HCT116 (cell line): ENCODE measurements around the gene PPM1B. TPM values are rescaled to one million over a fixed set of nuclear protein-coding genes. Genes with fewer than 3 reads are reported as not detected.

ENCODE experiments used
- ATAC-seq: fragments of 200-7000 bp; cut with Tn5 transposase; 2 replicates; pipeline ENCODE4 v1.9.1; 2020; ENCODE audit warnings: mild to moderate bottlenecking, moderate library complexity
- BruUV-seq: library from RNA; stranded (reverse); fragments of 400-500 nt; replicated peaks from 2 replicates; lab custom pipeline; 2021; lab: Mats Ljungman, UMichigan
- CTCF ChIA-PET: fragments of 300-600 bp; sonication (Branson Sonifier 250); formaldehyde crosslinking; loops from one replicate; lab custom pipeline; 2021; ENCODE audit warnings: antibody characterized with exemption; lab: Charles Lee
- POLR2A ChIA-PET: fragments of 300-600, 350-600 bp; sonication (Branson Sonifier 250); formaldehyde crosslinking; loops from one replicate; lab custom pipeline; 2021; ENCODE audit warnings: antibody characterized with exemption; lab: Charles Lee
- RAD21 ChIA-PET, 2 experiments: fragments of 300-600 bp; sonication (Branson Sonifier 250); formaldehyde crosslinking; loops; one replicate each; lab custom pipeline; 2023; ENCODE audit warnings: low total read pairs in 2 of 2; ENCODE audit not compliant: uncharacterized antibody in 2 of 2, unreplicated experiment in 2 of 2, low non-redundant PET in 1 of 2; lab: Charles Lee
- DNase-seq: peaks from one replicate; pipeline ENCODE4 v3.0.0-alpha.2; 2010; ENCODE audit warnings: low read depth, low spot score
- H2AFZ ChIP-seq: fragments of 200-600 bp; shearing (Covaris generic), sonication (generic); 2 replicates; pipeline ENCODE4 v1.6.1; 2017; ENCODE audit warnings: low read depth, mixed run types, mixed read lengths, antibody characterized with exemption, low read length; ENCODE audit not compliant: poor library complexity, severe bottlenecking
- H3K27ac ChIP-seq: 2 replicates; pipeline ENCODE4 v1.5.1; 2012; ENCODE audit warnings: low read depth, low read length
- H3K27me3 ChIP-seq: fragments of 200-600 bp; sonication (generic); 2 replicates; pipeline ENCODE4 v1.6.1; 2016; ENCODE audit warnings: mixed run types, low read length, mixed read lengths; ENCODE audit not compliant: insufficient read depth
- H3K36me3 ChIP-seq, 2 experiments: fragments of 200-500 bp in 1 of 2; fragments of 200-600 bp in 1 of 2; sonication (Bioruptor generic) in 1 of 2; sonication (generic) in 1 of 2; 2 replicates each; pipeline versions ENCODE4 v1.5.1 to v1.6.1; 2014 to 2016; ENCODE audit warnings: low read length in 2 of 2, inconsistent platforms in 1 of 2, mixed read lengths in 1 of 2, mixed run types in 1 of 2; ENCODE audit not compliant: insufficient read depth in 2 of 2, control insufficient read depth in 1 of 2
- H3K4me1 ChIP-seq, 2 experiments: fragments of 200-600 bp in 1 of 2; sonication (generic) in 1 of 2; 2 replicates each; pipeline versions ENCODE4 v1.5.1 to v1.6.1; 2012 to 2017; ENCODE audit warnings: low read length in 2 of 2, inconsistent platforms in 1 of 2, mild to moderate bottlenecking in 1 of 2, mixed read lengths in 1 of 2, mixed run types in 1 of 2, moderate library complexity in 1 of 2; ENCODE audit not compliant: insufficient read depth in 2 of 2, control insufficient read depth in 1 of 2
- H3K4me2 ChIP-seq: fragments of 200-600 bp; sonication (generic); 2 replicates; pipeline ENCODE4 v1.6.1; 2017; ENCODE audit warnings: mixed run types, low read length, mixed read lengths
- H3K4me3 ChIP-seq, 2 experiments: fragments of 200-600 bp in 1 of 2; sonication (generic) in 1 of 2; replicated peaks in 1 of 2; 2 replicates each; pipeline ENCODE4 v1.5.1; 2011 to 2016; ENCODE audit warnings: low read length in 2 of 2, control low read depth in 1 of 2, low read depth in 1 of 2, mild to moderate bottlenecking in 1 of 2, mixed read lengths in 1 of 2, mixed run types in 1 of 2
- H3K79me2 ChIP-seq: fragments of 200-600 bp; sonication (generic); 2 replicates; pipeline ENCODE4 v1.6.1; 2017; ENCODE audit warnings: mild to moderate bottlenecking, mixed run types, low read length, moderate library complexity, mixed read lengths; ENCODE audit not compliant: insufficient read depth
- H3K9ac ChIP-seq: fragments of 200-600 bp; sonication (generic); 2 replicates; pipeline ENCODE4 v1.6.1; 2016; ENCODE audit warnings: low read length, mixed read lengths
- H3K9me2 ChIP-seq: fragments of 200-600 bp; sonication (generic), shearing (Covaris generic); 2 replicates; pipeline ENCODE4 v1.6.1; 2017; ENCODE audit warnings: mixed run types, mild to moderate bottlenecking, moderate library complexity; ENCODE audit not compliant: insufficient read depth
- H3K9me3 ChIP-seq, 2 experiments: fragments of 200-500 bp in 1 of 2; fragments of 200-600 bp in 1 of 2; sonication (Bioruptor generic) in 1 of 2; sonication (generic) in 1 of 2; 2 replicates each; pipeline ENCODE4 v1.6.1; 2014 to 2017; ENCODE audit warnings: low read length in 2 of 2, mixed read lengths in 2 of 2, inconsistent platforms in 1 of 2, low read depth in 1 of 2, mild to moderate bottlenecking in 1 of 2, mixed run types in 1 of 2, moderate library complexity in 1 of 2; ENCODE audit not compliant: control insufficient read depth in 1 of 2, insufficient read depth in 1 of 2
- H4K20me1 ChIP-seq: fragments of 200-600 bp; sonication (generic), shearing (Covaris generic); 2 replicates; pipeline ENCODE4 v1.6.1; 2017; ENCODE audit warnings: mixed run types, mild to moderate bottlenecking, moderate library complexity; ENCODE audit not compliant: insufficient read depth
- CBX3 ChIP-seq: IDR thresholded peaks from 2 replicates; pipeline ENCODE4 v1.6.1; 2012; ENCODE audit warnings: low read depth
- CEBPB ChIP-seq: IDR thresholded peaks from 2 replicates; pipeline ENCODE4 v1.6.1; 2012; ENCODE audit warnings: low read depth
- EGR1 ChIP-seq: IDR thresholded peaks from 2 replicates; pipeline ENCODE4 v1.6.1; 2012; ENCODE audit warnings: low read depth
- ELF1 ChIP-seq: IDR thresholded peaks from 2 replicates; pipeline ENCODE4 v1.6.1; 2012; ENCODE audit warnings: low read depth, borderline replicate concordance
- EZH2phosphoT487 ChIP-seq: fragments of 200-600 bp; IDR thresholded peaks from 2 replicates; pipeline ENCODE4 v1.6.1; 2018; ENCODE audit warnings: antibody characterized with exemption, borderline replicate concordance
- FOSL1 ChIP-seq: IDR thresholded peaks from 2 replicates; pipeline ENCODE4 v1.6.1; 2012; ENCODE audit warnings: low read depth
- JUND ChIP-seq: IDR thresholded peaks from 2 replicates; pipeline ENCODE4 v1.6.1; 2012
- POLR2A ChIP-seq: IDR thresholded peaks from 2 replicates; pipeline ENCODE4 v1.7.0; 2011; ENCODE audit warnings: borderline replicate concordance; ENCODE audit not compliant: insufficient read depth, insufficient read length; ENCODE audit errors: extremely low read depth
- RAD21 ChIP-seq: IDR thresholded peaks from 2 replicates; pipeline ENCODE4 v1.6.1; 2012; ENCODE audit warnings: low read depth, mild to moderate bottlenecking
- SP1 ChIP-seq: IDR thresholded peaks from 2 replicates; pipeline ENCODE4 v1.6.1; 2012; ENCODE audit warnings: low read depth
- SRF ChIP-seq: IDR thresholded peaks from 2 replicates; pipeline ENCODE4 v1.6.1; 2012; ENCODE audit warnings: low read depth
- YY1 ChIP-seq: IDR thresholded peaks from 2 replicates; pipeline ENCODE4 v1.6.1; 2011; ENCODE audit warnings: low read length, low read depth, moderate library complexity, mild to moderate bottlenecking; ENCODE audit not compliant: insufficient replicate concordance; ENCODE audit errors: extremely low read depth
- ZFX ChIP-seq: fragments of 450-650 bp; IDR thresholded peaks from 2 replicates; pipeline ENCODE4 v1.6.1; 2017
- intact Hi-C: fragments of 100-400 bp; cut with micrococcal nuclease; formaldehyde crosslinking; loops from 2 replicates; pipeline ENCODE4 v1.10.0; 2022
- total RNA-seq: library from RNA; stranded (reverse); gene quantifications from one replicate; pipeline ENCODE4 v1.2.1, GENCODE V29; 2021; ENCODE audit not compliant: unreplicated experiment
- TF ChIP-seq, protein P1 (sequence below): IDR thresholded peaks from 2 replicates; pipeline ENCODE4 v1.6.1; 2012
- TF ChIP-seq, protein P2 (sequence below): IDR thresholded peaks from 2 replicates; pipeline ENCODE4 v1.6.1; 2012; ENCODE audit warnings: low read depth
- TF ChIP-seq, protein P3 (sequence below): IDR thresholded peaks from 2 replicates; pipeline ENCODE4 v1.6.1; 2012
- TF ChIP-seq, protein P4 (sequence below): IDR thresholded peaks from 2 replicates; pipeline ENCODE4 v1.6.1; 2011; ENCODE audit warnings: mild to moderate bottlenecking, low read length, moderate library complexity; ENCODE audit not compliant: insufficient replicate concordance; ENCODE audit errors: extremely low read depth
- TF ChIP-seq, protein P5 (sequence below), 3 experiments: fragments of 200-600 bp in 1 of 3; sonication (generic) in 1 of 3; IDR thresholded peaks in 2 of 3; conservative IDR thresholded peaks in 1 of 3; 2 replicates each; pipeline ENCODE4 v1.5.1; 2012 to 2017; ENCODE audit warnings: low read depth in 2 of 3, low read length in 2 of 3, antibody characterized with exemption in 1 of 3, borderline replicate concordance in 1 of 3, control low read depth in 1 of 3, mild to moderate bottlenecking in 1 of 3, mixed read lengths in 1 of 3, mixed run types in 1 of 3, moderate library complexity in 1 of 3; ENCODE audit not compliant: insufficient read depth in 1 of 3

The PPM1B gene
- total RNA-seq, 1 experiment from 2014 or later = 36.9 TPM

DNA sequence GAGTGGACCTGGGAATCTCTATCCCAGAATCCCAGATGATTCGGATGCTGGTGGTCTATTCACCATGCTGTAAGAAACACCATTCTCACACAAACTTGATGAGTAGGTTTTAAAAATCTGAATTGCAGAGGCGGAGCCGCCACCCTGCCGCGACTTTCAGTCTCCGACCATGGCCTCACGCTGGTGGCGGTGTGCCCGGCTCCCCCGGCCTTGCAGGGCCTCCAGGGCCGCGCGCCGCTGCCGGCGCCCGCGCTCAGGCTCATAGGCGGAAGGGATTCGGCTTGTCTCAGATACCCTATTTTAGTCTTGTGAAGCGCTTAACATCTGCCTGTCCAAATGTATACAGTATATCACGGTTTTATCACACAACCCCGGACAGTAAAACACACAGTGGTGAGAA lies 2.6 kb upstream of the PPM1B start:
- no TSS peak for BruUV-seq
- intact Hi-C loops = no loop called here

More for the DNA sequence above, 2.6 kb upstream of the PPM1B start:
- H3K9me2 ChIP-seq = no peaks in the 10 kb centered on the region
- ATAC-seq = no peak
- DNase-seq = no peak
- no peak overlapping the region for H3K4me2 ChIP-seq
- peaks cover 19% of the 10 kb centered on the region for H3K79me2 ChIP-seq
- RAD21 ChIA-PET = no interaction called here
- TF ChIP-seq ZFX (no peak), EZH2phosphoT487 (no peak), CEBPB (no peak), SRF (no peak), RAD21 (no peak), YY1 (no peak), EGR1 (no peak), JUND (no peak), FOSL1 (no peak), CBX3 (no peak), ELF1 (no peak), POLR2A (no peak), SP1 (no peak)
- TF ChIP-seq, protein P1, sequence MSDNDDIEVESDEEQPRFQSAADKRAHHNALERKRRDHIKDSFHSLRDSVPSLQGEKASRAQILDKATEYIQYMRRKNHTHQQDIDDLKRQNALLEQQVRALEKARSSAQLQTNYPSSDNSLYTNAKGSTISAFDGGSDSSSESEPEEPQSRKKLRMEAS = no peak
- TF ChIP-seq, protein P2, sequence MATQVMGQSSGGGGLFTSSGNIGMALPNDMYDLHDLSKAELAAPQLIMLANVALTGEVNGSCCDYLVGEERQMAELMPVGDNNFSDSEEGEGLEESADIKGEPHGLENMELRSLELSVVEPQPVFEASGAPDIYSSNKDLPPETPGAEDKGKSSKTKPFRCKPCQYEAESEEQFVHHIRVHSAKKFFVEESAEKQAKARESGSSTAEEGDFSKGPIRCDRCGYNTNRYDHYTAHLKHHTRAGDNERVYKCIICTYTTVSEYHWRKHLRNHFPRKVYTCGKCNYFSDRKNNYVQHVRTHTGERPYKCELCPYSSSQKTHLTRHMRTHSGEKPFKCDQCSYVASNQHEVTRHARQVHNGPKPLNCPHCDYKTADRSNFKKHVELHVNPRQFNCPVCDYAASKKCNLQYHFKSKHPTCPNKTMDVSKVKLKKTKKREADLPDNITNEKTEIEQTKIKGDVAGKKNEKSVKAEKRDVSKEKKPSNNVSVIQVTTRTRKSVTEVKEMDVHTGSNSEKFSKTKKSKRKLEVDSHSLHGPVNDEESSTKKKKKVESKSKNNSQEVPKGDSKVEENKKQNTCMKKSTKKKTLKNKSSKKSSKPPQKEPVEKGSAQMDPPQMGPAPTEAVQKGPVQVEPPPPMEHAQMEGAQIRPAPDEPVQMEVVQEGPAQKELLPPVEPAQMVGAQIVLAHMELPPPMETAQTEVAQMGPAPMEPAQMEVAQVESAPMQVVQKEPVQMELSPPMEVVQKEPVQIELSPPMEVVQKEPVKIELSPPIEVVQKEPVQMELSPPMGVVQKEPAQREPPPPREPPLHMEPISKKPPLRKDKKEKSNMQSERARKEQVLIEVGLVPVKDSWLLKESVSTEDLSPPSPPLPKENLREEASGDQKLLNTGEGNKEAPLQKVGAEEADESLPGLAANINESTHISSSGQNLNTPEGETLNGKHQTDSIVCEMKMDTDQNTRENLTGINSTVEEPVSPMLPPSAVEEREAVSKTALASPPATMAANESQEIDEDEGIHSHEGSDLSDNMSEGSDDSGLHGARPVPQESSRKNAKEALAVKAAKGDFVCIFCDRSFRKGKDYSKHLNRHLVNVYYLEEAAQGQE = no peak
- TF ChIP-seq, protein P3, sequence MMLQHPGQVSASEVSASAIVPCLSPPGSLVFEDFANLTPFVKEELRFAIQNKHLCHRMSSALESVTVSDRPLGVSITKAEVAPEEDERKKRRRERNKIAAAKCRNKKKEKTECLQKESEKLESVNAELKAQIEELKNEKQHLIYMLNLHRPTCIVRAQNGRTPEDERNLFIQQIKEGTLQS = no peak
- TF ChIP-seq, protein P4, sequence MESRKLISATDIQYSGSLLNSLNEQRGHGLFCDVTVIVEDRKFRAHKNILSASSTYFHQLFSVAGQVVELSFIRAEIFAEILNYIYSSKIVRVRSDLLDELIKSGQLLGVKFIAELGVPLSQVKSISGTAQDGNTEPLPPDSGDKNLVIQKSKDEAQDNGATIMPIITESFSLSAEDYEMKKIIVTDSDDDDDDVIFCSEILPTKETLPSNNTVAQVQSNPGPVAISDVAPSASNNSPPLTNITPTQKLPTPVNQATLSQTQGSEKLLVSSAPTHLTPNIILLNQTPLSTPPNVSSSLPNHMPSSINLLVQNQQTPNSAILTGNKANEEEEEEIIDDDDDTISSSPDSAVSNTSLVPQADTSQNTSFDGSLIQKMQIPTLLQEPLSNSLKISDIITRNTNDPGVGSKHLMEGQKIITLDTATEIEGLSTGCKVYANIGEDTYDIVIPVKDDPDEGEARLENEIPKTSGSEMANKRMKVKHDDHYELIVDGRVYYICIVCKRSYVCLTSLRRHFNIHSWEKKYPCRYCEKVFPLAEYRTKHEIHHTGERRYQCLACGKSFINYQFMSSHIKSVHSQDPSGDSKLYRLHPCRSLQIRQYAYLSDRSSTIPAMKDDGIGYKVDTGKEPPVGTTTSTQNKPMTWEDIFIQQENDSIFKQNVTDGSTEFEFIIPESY = no peak
- TF ChIP-seq, protein P5, sequence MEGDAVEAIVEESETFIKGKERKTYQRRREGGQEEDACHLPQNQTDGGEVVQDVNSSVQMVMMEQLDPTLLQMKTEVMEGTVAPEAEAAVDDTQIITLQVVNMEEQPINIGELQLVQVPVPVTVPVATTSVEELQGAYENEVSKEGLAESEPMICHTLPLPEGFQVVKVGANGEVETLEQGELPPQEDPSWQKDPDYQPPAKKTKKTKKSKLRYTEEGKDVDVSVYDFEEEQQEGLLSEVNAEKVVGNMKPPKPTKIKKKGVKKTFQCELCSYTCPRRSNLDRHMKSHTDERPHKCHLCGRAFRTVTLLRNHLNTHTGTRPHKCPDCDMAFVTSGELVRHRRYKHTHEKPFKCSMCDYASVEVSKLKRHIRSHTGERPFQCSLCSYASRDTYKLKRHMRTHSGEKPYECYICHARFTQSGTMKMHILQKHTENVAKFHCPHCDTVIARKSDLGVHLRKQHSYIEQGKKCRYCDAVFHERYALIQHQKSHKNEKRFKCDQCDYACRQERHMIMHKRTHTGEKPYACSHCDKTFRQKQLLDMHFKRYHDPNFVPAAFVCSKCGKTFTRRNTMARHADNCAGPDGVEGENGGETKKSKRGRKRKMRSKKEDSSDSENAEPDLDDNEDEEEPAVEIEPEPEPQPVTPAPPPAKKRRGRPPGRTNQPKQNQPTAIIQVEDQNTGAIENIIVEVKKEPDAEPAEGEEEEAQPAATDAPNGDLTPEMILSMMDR (IDR thresholded peaks at IDR 0.05 in 2 of 3, conservative IDR thresholded peaks at IDR 0.05 in 1 of 3; ENCODE audit: borderline replicate concordance in 1 of 3, insufficient read depth in 1 of 3, low read depth in 2 of 3, low read length in 2 of 3) = no peak
- CTCF ChIA-PET = no interaction called here
- H3K9me3 ChIP-seq = no peaks in the 10 kb centered on the region
- no peak overlapping the region for H3K9ac ChIP-seq
- no peaks in the 10 kb centered on the region for H3K36me3 ChIP-seq
- H3K4me3 ChIP-seq = no peak overlapping the region
- H3K27ac ChIP-seq = no peak overlapping the region
- no peaks in the 10 kb centered on the region for H3K27me3 ChIP-seq
- H2AFZ ChIP-seq = no peak overlapping the region
- POLR2A ChIA-PET = no interaction called here
- 0 out of 2 replicates have a peak, but pooled peaks cover 6% of the 10 kb centered on the region for H4K20me1 ChIP-seq
- H3K4me1 ChIP-seq = peaks cover under 1 to 31% of the 10 kb centered on the region in 2 experiments
